SH-SY5Y (cell line): ENCODE results near the gene GATAD1.

Experiments used
- GATA2 ChIP-seq: IDR thresholded peaks from 2 replicates; pipeline ENCODE4 v1.6.1; 2011; ENCODE audit warnings: mild to moderate bottlenecking, low read depth, low read length
- GATA3 ChIP-seq: IDR thresholded peaks from 2 replicates; pipeline ENCODE4 v1.6.1; 2011; ENCODE audit warnings: low read depth, mild to moderate bottlenecking, low read length, moderate library complexity

GRCh38 chr7:92447345-92448204 lies at the start of gene GATAD1:
- TF ChIP-seq GATA2, result no peak
- no peak for TF ChIP-seq GATA3
